HG02588 (cell line): ENCODE measurements around the gene GALNT7.
A peak's percentile ranks its signal among the peaks of the same experiment; 100 is the strongest.

ENCODE experiments used
- ATAC-seq: cut with Tn5 transposase; IDR thresholded peaks from one replicate; pipeline ENCODE4 v1.9.1; 2021; ENCODE audit warnings: mild to moderate bottlenecking, moderate library complexity; ENCODE audit not compliant: unreplicated experiment

GALNT7 gene

GRCh38 chr4:173334085-173334890, 165.7 kb downstream of the GALNT7 start, which contains the start of gene HMGB2:
Gene HMGB2 (minus strand): TSS chr4:173334358. CDS start chr4:173333649, 709 bp downstream.
- peak; percentile 91 for ATAC-seq

GRCh38 chr4:173334891-173335752, 166.5 kb downstream of the GALNT7 start:
- peak; percentile 27 for ATAC-seq

- no peak for ATAC-seq
Measured at GRCh38 chr4:173337463-173337862, 168.9 kb downstream of the GALNT7 start.

DNA sequence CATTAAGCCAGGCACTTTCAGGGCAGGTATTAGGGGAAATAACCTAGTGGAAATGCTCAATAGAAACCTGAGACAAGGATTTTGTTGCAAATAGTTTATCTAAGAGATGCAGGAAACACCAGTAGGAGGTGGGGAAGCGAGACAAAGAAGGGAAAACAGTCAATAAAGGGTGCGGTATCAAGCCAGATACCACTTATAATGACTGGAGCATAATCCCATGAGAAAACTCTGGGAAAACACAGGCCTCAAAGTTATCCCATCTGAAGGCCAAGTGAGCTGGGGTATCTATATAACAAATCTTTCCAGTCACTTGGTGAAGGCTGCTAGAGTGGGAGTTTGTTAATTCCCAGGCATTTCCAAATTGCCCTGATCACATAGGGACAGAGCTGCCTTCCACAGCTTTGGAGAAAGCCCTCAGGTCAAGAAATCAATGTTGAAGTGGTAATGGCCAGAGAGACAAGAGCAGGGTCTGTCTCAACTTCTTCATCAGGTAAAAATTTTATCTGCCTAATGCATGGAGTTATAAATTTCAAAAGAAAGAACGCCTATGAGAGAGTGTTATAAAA, 175.3 kb downstream of the GALNT7 start:
- ATAC-seq = no peak

- no peak for ATAC-seq
Measured at GRCh38 chr4:173345648-173346047, 177.0 kb downstream of the GALNT7 start.

GRCh38 chr4:173346074-173346473, 177.5 kb downstream of the GALNT7 start:
- no peak for ATAC-seq

DNA sequence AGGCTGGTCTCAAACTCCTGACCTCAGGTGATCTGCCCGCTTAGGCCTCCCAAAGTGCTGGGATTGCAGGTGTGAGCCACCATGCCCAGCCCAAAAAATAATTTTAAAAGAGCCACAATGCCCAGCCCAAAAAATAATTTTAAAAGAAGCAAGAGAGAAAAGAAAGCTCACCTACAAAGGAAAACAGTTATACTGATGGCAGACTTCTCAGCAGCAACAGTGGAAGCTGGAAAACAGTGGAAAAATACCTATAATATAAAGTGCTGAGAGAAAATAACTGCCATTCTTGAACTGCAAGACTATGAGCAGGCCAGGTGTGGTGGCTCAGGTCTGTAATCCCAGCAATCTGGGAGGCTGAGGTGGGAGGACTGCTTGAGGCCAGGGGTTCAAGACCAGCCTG, 178.9 kb downstream of the GALNT7 start:
- ATAC-seq = no peak

- ATAC-seq = no peak
Measured at GRCh38 chr4:173357939-173358338, 189.3 kb downstream of the GALNT7 start.

GRCh38 chr4:173360587-173361221, 192.1 kb downstream of the GALNT7 start:
- ATAC-seq = no peak

DNA sequence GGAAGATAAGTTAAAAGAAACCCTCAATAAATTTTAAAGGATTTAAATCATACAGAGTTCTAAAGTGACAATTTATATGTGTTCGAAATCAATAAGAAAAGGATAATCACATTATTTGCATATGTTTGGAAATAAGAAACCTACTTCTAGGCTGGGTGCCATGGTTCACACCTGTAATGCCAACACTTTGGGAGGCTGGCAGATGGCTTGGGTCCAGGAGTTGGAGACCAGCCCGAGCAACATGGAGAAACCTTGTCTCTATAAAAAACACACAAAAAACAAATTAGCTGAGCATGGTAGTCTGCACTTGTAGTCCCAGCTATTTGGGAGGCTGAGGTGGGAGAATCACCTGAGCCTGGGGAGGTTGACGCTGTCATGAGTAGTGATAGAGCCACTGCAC, 194.1 kb downstream of the GALNT7 start:
- ATAC-seq = no peak

- no peak for ATAC-seq
Measured at GRCh38 chr4:173365359-173365996, 196.9 kb downstream of the GALNT7 start.

DNA sequence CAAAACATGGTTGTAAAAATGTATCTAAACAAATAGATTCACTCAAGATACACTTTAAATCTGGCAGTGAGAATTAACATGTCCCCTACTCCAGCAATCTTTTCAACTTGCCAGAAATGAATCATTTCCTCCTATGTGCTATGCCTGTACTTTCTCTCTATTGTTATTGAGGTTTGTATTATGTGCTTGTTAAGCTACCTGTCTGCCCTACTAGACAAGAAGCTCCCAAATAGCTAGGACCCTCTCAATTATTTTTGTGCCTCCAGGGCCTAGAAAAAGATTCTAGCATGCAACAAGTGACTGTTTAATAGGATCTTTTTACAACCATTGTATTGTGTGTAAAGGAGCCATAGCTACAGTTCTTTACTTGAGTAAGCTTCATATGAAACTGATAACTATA, 198.7 kb downstream of the GALNT7 start:
- ATAC-seq = no peak

- ATAC-seq = no peak
Measured at GRCh38 chr4:173367946-173368345, 199.3 kb downstream of the GALNT7 start.

DNA sequence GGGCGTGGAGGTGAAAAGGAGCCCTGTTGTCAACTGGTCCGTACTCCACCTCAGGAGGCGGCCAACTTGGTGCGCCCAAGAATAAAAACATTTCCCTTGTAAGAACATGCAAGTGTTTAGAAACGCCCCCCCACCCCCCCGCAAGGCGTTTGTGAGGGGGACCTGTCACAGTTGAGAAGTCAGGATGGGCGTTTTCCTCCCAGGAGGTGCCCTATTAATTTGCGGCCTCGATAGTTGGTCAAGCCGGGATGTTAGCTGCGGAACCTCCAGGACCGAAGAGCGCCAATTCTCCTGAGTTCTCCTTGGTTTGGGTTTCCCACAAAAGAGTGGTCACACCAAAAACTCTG, 201.5 kb downstream of the GALNT7 start:
- peak; percentile 1 for ATAC-seq

DNA sequence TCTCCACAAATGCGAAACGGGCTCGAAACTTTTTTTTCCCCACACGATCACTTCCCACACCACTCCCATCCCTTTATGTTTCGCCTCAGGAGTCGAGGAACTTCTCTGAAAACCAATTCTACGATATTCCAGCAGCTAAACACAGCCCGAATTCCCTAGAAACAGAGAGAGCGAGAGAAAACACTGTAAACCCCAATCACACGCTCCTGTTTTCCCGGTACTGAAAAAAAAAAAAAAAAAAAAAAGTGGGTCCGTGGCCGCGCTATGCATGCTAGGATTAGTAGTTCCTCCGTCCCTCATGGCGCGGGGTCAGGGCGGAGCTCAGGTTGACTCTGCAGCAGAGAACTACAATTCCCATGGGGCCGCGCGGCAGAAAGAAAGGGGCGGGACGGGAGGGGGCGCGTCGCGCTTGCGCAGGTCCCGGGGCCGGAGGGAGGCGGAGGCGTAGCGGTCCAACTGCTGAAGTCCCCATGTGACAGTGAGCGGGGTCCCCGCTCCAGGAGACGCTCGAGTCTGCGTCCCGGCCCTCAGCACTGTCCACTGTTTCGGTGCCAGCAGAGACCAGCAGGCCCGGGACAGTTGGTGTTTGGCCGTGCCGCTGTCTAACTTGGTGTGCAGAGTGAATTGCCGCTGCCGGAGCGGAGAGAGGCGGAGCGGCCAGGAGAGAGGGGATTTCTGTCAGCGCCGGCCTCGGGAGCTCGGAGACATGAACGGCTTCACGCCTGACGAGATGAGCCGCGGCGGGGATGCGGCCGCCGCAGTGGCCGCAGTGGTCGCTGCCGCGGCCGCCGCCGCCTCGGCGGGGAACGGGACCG, 202.1 kb downstream of the GALNT7 start, which contains the start of gene SAP30:
Gene SAP30 (plus strand): TSS at position 478 of the 815 bp plus-strand sequence. CDS start 229 bp downstream, at position 707.
- ATAC-seq = peak; percentile 68

DNA sequence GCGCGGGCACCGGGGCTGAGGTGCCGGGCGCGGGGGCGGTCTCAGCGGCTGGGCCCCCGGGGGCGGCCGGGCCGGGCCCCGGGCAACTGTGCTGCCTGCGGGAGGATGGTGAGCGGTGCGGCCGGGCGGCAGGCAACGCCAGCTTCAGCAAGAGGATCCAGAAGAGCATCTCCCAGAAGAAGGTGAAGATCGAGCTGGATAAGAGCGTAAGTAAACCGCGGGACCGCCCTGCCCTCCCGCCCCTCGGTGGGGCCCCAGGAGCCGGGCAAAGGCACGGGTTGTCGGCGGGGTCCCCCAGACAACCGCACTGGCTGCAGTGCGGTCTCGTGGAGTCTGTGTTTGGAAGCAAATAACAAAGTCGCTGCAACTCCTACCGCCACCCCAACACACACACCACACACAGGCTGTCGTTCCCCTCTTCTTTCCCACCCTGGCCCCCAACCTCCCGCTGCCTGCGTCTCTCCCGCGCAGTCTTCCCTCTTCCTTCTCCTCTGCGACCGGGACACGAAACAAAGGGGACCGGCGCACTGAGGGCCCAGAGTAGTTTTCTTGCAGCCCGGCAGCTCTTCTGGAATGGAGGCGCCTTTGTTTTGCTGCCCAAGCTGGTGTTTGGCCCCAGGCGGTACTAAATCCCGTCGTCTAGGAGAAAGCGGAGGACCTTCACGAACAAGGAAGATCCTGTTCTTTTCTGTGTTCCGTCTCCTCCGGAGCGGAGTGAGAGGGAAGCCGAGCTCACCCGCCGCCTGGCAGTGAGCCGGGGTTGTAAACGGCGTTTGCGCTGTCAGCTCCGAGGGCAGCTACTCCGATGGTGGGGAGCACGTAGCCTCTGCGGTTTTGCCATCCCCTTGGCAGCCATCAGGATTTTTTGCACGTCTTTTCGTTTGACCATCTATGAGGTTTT, 202.9 kb downstream of the GALNT7 start:
- peak; percentile 25 for ATAC-seq
